Kidney glomerular epithelial cell (primary cell): ENCODE data around the gene SPINK13.
"Not testable (repeated sequence)": the region's sequence is repeated elsewhere in the genome, so short reads cannot be mapped to it uniquely, and the experiment has no call there.

Source experiments
- DNase-seq: peaks from one replicate; lab custom pipeline; 2025; lab: John Stamatoyannopoulos, UW

The SPINK13 gene

DNA sequence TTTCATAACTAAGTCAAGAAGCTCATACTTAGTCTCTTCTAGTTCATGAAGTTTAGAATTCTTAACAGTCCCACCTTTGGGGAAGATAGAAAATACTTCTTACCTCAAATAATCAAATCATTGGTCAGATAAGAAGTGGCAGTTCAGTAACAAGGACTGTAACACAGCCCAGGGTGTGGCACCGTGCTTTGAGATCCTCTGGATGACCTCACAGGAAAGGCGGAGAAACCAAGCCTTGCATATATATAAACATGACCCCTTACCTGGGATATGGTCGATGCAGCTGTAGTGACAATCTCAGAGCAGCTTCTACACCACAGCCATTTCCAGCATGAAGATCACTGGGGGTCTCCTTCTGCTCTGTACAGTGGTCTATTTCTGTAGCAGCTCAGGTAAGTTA lies 43.6 kb downstream of the SPINK13 start, which contains the start of gene SPINK7:
TSS of gene SPINK7 (plus strand) at position 271 of the 400 bp plus-strand sequence. CDS start at position 332, 61 bp downstream.
- no peak for DNase-seq

DNA sequence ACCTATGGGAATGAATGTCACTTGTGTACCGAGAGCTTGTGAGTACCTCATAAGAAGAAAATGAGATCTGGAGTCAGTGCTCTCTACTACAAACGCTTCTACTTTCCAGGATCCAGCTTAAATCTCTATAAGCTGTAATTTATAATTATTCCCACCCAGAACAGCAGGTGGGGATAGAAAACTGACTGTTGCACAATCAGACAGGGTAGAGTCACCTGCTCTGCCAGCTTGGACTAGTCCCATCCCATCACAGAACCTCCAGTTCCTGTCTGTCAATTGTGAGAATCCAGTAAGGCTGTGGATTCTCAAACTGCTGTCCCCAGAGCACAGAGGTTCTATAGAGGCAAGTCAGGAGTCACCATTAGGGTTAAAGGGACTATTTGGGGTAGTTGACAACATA lies 45.6 kb downstream of the SPINK13 start:
- DNase-seq = no peak

DNA sequence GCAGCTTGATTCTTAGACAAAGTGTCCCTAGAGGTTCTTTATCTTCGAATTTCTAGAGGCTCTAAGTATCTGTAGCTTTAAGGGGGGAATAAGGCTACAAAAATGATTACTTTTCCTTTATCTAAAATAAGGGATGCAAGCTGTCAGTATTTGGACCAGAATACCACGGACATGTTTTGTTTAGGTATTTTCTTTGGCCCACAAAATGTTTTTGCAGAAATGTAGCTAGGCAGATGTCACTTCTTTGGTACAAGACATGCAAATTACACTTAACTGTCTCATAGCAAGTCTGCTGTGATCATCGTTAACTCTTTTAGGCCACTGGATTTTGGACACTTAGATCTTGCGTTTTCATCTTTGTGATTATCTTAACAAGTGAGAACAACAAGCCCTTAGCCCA lies 46.1 kb downstream of the SPINK13 start:
- DNase-seq = no peak

DNA sequence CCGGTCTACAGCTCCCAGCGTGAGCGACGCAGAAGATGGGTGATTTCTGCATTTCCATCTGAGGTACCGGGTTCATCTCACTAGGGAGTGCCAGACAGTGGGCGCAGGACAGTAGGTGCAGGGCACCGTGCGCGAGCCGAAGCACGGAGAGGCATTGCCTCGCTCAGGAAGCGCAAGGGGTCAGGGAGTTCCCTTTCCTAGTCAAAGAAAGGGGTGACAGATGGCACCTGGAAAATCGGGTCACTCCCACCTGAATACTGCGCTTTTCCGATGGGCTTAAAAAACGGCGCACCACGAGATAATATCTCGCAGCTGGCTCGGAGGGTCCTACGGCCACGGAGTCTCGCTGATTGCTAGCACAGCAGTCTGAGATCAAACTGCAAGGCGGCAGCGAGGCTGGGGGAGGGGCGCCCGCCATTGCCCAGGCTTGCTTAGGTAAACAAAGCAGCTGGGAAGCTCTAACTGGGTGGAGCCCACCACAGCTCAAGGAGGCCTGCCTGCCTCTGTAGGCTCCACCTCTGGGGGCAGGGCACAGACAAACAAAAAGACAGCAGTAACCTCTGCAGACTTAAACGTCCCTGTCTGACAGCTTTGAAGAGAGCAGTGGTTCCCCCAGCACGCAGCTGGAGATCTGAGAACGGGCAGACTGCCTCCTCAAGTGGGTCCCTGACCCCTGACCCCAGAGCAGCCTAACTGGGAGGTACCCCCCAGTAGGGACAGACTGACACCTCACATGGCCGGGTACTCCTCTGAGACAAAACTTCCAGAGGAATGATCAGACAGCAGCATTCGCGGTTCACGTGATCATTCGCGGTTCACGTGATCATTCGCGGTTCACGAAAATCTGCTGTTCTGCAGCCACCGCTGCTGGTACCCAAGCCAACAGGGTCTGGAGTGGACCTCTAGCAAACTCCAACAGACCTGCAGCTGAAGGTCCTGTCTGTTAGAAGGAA lies 51.7 kb downstream of the SPINK13 start:
- DNase-seq = not testable (repeated sequence)

DNA sequence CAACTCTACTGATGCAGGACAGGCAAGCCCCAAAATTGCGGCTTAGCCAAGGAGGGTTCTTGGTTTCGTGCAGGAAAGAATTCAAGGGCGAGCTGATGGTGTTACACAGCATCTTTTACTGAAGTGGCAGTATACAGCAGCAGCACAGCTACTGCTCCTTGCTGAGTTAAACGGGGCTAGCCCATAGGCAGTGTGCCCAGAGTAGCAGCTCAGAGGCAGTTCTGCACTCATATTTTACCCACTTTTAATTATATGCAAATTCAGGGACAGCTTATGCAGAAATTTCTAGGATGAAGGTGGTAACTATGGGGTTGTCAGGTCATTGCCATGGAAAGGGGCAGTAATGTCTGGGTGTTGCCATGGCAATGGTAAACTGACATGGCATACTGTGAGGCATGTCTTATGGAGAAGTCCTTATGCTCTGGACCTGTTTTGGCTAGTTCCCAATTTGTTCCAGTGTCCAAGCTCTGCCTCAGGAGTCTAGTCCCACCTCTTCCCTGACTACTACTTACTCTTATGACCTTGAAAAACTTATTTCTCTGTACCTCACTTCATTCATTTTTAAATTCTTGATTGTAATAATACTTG lies 64.8 kb downstream of the SPINK13 start:
- no peak for DNase-seq

DNA sequence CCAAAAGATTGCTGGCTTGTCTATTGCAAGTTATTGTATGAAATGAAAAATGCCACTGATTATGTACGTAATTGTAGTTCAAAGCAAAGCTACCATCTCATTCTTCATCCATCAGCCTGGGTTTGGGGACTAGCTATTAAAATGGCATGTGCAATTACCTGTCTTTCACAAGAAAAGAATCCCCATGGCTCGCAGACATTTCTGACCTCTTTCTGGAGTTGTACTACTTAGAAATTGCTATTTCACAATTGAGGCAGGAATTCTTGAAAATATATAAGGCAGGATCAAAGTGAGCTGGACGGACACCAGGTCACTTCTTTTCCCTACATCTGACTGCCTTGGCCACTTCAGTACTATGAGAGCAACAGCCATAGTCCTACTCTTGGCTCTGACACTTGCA lies 66.7 kb downstream of the SPINK13 start, which contains the start of gene SPINK9:
TSS of gene SPINK9 (plus strand) at position 301 of the 400 bp plus-strand sequence. CDS start at position 356, 55 bp downstream.
- DNase-seq = no peak
